ENCODE data around the gene RBBP4.

- no peak for TF ChIP-seq POLR2A (IDR thresholded peaks at IDR 0.05)
- no peak for TF ChIP-seq CTCF (IDR thresholded peaks at IDR 0.05)
These were observed 51.1 kb downstream of the RBBP4 start for GRCh38 chr1:32701951-32702598.
